HG02884 (cell line): Measurements from ENCODE around the gene CHRNA5.

Experiments used
- ATAC-seq: cut with Tn5 transposase; IDR thresholded peaks from one replicate; pipeline ENCODE4 v1.9.1; 2021; ENCODE audit warnings: mild to moderate bottlenecking, moderate library complexity; ENCODE audit not compliant: unreplicated experiment

Gene CHRNA5

DNA sequence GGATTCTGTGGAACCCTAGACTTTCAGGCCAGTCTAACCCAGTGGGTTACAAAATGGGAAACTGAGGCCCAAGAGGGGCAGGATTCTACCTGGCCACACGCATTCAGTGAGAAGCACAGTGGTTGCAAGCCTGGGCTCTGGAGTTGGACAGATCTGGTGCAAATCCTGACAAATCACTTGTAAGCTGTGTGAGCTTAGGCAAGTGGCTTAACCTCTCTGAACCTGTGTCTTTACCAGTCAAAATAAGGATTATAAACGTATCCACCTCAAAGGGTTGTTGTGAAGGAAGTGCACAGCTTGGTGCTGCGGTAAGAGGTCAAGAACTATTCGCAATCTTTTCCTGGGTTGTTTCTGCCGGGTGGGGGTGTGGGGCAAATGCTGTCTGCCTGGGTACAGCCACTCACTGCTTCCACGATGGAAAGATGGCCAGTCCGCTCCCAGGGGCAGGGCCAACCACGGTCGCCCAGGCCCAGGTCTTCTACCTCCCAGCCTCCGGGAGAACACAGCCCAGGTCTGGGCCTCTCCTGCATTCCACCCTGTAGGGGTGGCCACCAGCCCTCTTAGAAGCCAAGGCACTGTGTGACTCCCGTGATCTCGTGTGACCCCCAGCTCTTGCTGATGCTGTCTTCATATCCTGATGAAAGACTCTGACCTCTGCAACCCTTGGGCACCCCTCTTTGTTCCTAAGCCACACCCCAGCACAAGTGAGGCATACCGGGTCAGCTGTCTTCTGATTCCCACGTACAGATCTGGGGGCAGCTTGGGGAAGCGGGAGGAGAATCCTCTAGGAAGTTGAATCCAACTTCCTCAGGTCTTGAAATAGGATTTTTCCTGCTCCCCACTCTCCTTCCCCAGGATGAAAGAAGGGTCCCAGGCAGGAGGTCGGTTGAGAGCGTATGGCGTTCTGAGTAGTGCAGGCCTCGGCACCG, 54.0 kb downstream of the CHRNA5 start:
- no peak for ATAC-seq

DNA sequence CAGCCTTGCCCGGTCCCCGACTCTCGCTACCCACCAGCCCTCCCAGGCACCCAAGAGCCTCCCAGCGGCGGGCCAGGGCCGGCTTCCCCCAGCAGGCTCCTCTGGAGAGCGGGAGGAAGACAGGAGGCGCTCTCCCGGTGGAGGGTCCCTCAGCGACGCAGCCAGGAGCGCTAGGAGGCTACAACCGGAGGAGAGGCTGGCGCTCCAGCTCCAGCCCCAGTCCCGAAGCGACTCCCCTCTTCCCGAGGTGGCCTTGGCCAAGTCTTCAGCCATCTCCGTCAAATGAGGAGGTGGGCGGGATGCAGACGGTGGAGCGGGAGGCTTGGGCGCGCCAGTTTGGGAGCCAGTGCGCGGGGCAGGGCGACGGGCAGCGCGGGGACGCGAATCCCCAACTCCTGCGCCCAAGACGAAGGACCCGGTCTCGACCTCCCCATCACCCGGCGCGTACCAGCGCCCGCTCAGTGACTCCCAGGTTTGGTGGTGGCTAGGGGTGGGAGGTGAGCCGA, 54.8 kb downstream of the CHRNA5 start:
- ATAC-seq, result no peak

DNA sequence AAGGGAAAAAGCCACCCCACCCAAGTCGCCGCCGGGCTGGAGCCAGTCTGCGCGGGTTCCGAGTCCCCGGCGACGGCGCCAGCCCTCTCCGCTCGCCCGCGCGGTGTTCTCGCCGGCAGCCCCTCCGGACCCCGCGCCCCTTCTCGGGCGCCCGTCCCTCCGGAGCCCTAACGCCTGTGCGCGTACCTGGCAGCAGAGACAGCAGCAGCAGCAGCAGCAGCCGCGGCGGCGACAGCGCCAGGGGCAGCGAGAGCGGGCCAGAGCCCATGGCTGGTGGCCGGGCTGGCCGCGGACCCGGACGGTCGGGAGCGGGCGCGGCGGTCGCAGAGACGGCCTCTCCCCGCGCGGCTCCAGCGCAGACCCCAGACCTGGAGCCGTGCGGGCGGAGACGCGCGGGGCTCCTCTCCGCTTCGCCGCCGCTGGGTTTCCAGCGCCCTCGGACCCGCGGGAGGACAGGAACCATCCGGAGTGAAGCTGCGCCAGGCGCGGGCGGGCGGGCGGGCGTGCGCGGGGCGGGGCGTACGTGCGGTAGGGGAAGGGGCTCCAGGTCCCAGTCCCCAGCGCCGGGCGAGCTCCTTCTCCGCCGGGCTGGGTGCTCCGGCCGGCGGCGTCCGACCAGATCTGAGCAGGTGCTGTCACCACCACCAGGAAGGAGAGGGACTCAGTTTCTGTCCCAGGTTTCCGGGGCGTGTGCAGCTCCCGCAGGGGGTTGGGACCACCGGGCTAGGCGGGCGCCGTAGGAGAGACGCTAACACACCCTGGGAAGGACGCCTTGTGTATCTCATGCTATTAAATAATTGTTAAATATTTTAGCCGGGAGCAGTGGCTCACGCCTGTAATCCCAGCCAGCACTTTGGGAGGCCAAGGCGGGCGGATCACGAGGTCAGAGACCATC, 55.5 kb downstream of the CHRNA5 start, which contains the start of gene CHRNA3:
Gene CHRNA3 (minus strand): TSS at position 470 of the 895 bp plus-strand sequence. CDS start 202 bp downstream, at position 268.
- ATAC-seq, result no peak

DNA sequence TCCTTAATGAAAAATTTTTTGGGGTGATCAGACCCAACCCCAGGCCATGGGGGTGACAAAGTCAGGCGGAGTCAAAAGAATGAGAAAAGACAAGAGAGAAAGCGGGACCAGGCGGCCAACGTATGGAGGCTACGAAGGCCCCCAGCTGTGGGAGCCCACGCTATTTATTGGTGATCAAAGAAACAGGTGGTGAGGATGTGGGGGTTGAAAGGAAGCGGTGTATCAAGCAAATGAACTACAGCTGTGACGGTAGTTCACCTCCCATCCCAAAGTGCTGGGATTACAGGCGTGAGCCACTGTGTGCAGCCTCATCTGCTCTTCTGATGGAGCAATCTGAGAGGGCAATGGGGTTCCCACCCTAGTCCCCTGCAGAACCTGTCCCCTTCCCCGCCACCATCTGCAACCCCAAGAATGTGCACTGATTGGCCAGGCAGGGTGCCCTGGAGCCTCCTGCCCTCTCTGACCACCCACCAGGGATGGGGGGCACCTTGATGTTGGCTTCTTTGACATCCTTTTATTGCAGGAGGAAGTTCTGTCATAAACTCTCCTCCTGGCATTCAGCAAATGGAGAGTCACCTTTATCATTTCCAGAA, 56.6 kb downstream of the CHRNA5 start:
- no peak for ATAC-seq

DNA sequence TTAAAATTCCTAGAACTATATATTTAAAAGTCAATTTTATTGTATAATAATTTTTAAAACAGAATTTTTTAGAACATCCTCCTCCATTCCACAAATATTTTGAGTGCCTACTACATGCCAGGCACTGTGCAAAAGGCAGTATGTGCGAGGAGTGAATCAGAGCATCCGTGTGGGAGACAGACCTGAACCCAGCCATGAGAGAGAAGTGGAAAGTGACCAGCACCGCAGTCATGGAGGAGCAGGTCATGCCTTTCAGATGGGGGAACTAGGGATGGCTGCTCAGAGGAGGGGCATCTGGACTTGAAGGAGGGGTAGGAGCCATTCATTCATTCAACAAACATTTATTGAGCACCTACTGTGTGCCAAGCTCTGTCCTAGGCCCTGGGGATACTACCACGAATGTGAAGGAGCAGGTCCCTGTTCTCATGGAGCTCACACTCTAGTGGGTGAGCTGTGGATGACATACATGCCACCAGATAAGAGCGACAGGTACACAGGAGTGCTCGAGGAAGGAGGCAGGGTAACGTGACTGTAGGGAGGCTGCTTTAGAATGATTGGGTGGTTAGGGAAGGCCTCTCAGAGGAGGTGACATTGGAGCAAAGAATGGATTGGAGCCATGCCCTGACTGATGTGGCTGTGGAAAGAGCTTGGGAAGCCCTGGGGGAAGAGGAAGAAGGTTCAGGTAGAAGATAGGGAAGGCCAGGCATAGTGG, 58.6 kb downstream of the CHRNA5 start:
- ATAC-seq, result no peak

DNA sequence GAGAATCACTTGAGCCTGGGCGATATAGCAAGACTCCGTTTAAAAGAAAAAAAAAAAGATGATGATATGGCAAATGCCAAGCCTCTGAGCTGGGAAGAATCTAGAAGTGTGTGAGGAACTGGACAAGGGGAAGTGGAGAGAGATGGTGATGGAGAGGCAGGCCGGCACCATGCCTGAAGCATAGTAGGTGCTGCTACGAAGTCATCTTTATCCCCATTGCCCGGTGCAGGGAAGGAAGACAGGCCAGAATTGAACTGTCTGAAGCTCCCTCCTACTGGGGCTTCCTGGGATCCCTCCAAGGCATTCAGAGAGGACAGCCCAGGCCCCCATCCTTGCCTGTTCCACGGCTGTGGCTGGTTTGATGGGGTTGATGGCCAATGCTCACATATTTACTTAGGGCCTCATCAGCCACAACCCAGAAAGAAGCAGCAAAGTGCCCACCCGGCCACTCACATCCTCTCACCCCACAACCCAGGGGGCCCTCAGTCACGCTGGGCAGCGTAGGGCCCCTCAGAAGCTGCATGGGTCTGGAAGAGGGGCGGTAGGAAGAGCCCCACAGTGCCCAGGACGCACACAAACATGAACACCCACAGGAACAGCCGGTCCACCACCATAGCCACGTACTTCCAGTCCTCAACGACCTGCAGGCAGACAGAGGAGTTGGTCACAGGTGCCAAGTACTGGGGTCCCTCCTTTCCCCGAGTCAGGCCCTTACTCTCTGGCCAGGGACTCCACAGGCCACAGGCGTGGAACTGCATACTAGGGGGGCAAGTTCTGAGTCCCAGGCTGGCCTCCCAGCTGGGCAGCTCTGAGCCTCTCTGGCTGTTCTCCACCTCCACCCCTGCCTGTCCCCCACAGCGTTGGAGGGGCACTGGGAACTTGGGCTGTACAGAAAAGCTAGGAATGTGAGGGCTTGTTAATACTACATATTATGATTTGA, 59.6 kb downstream of the CHRNA5 start:
- no peak for ATAC-seq

DNA sequence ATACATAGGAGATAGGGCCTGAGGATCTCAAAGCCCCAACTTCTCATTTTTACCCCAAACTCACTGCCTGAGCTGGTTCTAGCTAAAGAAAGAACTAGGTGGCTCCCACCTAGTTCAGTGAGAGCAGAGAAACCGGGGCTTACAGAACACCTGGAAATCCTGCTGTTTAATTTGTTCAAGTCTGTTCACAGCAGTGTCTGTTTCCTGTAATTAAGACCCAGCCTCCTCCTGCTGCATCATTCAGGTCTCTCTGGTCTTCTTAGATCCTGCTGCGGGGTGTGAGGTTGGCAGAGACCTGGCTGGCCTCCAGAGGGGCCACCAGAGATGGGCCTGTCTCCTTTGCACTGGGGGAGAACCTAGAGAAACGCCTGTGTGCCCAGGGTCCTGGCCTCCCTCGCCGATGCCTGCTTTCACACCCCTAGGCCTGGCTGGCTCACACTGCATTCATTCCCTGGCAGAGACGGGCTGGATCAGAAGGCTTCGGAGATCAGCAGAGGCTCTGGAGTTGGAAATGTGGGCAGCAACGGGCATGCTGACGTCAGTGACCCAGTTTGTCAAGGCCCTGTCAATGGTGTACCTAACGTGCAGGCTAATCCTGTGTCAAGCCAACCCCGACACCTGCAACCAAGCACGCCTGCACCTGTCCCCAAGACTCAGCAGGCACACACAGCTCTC, 60.4 kb downstream of the CHRNA5 start:
- ATAC-seq, result no peak

DNA sequence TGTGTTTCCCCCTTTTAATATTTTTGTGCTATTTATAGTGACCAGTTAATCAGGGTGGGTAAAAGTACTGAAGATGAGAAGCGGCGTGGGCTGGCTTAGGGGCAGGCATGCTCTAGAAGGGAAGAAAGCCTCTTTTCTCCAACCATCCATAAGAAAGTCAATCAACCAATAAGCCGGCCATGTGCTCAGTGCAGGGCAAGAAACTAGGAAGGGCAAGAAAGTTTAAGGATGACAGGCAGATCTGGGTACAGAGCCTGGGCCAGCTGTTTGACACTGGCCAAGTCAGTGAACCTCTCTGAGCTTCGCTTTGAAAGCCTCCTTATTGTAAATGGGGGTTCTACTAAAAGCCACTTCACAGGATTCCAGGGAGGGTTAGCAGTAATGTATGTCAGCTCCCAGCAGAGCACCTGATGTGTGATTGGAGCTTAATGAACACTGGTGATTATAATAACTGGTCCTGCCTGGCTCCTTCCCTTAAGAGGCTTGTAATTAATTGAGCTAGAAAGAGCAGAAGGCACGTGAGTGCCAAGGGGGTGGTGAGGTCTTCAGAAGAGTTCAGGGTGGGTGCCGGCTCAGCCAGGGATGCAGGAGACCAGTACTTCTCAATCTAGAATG, 61.2 kb downstream of the CHRNA5 start:
- ATAC-seq, result no peak

DNA sequence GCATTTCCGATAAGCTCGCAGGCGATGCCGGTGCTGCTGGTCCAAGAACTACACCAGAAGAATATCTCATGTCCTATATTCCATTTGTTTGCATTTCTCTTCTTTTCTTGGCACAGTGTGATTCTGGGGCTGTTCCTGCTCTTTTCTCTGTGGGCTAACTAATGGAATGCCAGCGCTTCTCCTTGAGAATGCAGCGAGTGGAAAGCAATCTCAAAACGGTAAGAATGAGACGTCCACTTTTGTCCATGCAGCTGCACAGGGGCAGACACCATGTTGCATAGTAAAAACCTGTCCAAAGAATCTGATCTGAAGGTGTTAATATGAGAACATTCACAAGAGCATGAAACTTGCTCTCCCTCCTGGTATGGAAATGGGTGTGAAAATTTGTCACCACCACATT, 62.0 kb downstream of the CHRNA5 start:
- ATAC-seq, result no peak

DNA sequence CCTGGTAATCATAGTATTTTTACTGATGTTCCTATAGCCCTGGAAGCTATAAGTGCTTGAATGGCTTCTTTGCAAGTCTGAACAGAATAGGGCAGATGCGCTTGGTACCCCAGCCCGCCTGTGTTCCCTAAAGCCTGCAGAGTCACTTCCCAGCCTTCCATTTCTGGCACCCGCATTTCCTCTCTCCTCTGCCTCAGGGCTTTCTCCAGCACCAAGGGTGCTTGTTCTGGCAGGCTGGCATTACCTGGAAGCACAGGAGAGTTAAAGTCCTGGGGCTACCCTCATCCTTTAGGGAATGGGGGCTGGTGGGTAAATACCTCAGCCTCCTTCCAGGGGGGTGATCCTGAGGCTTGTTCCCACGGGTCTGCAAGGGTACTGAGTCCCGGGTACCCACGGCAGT, 62.9 kb downstream of the CHRNA5 start:
- no peak for ATAC-seq

DNA sequence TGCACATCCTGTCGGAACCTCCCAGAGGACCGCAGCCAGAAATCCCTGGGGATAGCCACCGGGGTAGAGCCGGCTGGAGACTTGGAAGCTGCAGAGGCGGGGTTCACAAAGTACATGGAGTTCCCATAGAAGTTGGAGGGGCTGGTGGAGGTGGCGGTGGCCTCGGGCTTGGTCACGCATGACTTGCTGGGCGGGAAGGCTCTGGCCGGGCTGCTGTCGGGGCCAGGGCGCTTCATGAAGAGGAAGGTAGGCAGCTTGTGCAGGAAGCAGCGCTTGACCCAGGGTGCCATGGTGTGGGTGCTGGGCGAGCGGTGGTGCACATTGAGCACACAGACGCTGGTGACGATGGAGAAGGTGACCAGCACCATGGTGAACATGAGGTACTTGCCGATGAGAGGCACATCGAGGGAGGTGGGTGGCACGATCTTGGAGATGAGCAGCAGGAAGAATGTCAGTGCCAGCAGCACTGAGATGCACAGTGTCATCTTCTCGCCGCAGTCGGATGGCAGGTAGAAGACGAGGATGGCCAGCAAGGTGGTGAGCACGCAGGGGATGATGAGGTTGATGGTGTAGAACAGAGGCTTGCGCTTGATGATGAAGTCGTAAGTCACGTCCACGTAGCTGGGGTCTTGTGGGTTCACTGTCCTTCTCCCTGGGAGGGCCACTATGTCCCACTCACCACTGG, 63.9 kb downstream of the CHRNA5 start:
- no peak for ATAC-seq

DNA sequence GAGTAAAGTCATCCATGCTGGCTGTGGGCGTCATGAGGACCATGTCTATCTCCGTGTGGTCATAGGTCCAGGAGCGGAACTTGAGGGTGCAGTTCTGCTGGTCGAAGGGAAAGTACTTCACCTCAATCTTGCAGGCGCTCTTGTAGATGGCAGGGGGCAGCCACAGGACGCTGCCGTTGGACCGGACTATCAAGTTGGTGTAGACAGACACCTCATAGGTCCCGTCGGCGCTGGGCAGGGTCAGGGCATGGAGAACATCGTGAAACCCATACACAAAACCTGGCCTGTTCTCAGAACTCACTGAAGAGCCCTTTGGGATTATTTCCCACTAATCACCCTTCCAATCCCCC, 64.4 kb downstream of the CHRNA5 start:
- no peak for ATAC-seq

DNA sequence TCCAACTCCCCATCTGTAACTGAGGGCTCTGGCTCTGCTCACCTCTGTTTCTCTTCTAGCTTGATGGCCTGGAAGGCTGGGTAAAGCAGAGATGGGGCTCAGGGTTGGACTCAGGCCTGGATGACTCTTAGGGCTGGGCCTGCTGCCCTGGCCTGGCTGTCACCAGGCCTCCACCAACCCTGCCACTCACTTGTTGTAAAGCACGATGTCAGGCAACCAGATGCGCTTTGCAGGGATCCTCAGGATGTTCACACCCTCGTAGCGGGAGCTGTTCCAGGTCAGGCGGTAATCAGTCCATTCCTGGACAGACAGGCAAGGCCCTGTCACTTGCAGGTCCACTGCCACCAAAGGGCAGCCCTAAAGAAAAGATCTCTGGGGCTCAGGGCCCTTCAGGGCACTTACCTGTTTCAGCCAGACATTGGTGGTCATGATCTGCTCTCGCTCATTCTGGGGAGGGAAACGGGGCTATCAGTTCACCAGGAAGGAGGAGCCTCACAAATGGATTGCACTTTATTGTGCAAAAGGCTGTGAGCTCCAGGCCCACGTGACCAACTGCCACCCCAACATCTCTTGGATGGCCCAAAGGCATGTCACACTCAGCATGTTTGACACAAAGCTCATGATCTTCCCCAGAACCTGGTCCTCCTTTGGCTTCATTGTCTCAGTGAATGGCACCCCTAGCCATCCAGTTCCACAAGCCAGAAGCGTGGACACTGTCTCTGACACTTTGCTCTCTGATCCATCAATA, 65.7 kb downstream of the CHRNA5 start:
- ATAC-seq, result no peak

DNA sequence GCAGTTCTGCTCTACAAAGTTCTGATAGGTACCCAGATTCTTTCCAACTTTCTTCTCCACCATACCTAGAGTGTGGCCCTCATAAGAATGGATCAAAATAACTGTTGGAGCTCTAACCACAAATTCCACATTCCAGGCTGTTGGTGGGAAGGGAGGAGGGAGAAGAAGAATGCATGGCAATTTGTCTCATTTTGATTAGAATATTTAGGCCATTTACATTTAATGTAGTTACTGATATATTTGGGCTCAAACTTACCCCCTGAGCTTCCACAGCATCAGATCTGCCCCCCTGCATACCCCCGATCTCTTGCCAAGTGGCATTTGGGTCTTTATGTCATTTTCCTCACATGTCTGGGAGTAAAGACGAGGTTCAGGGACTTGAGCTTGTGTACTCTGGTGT, 68.0 kb downstream of the CHRNA5 start:
- no peak for ATAC-seq

DNA sequence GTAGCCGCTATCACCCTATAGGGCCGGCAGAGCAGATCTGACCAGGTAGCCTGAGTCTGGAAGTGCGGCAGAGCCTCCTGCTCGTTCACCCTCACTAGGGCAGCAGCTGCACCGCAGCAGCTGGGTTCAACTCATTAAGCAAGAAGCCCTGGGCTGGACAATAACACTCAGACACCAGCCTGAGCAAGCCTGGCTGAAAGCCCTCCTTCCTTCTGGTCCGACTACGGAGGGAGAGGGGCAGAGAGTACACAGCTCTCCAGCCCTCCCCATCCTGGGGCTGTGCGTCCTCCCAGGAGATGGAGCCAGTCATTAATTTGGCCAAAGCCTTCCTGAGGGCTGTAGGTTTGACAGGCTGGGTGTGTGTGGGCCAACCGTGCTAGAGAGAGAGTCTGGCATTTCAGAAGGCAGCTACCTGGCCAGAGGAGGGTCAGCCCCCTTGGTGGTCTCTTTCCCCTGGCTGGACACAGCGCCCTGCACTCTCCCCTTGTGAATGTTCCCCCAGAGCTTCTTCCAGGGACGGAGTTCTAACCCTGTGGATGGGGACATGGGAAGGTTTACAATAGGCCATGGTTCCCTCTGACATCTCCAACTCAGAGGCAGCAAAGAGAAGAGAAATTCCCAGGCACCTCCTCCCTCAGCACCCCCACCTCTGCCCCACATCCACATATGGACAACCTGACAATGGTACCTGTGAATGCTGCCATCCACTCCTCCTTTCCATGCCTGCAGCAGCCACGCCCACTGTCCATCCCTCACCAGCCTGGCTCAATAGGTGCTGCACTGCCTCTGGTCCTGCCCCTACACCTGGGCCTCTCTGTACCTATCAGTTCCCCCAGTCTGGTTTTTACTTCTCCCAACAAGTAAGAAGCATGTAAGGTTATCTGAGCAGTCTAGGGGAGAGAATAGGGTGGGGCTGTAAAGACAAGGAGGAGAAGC, 69.2 kb downstream of the CHRNA5 start:
- ATAC-seq, result no peak

DNA sequence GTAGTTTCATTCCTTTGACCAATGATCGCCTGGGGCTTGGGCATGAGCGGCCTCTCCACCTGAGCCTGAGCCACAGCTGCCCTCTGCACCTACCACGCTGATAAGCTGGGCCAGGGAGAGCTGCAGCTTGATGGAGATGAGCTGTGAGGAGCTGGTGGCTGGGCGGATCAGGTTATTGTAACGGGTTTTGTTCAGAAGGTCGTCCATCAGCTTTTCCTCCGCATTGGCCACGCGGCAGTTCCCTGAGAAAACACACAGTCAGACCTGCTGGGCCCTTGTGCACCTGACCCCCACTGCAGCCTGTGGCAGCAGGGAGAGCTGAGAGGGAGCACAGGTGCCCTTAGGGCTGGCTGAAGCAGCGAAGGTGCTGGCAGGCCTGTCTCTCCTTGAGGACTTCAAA, 70.0 kb downstream of the CHRNA5 start:
- no peak for ATAC-seq
